ENCODE measurements around the gene RINL.

Gene RINL

DNA sequence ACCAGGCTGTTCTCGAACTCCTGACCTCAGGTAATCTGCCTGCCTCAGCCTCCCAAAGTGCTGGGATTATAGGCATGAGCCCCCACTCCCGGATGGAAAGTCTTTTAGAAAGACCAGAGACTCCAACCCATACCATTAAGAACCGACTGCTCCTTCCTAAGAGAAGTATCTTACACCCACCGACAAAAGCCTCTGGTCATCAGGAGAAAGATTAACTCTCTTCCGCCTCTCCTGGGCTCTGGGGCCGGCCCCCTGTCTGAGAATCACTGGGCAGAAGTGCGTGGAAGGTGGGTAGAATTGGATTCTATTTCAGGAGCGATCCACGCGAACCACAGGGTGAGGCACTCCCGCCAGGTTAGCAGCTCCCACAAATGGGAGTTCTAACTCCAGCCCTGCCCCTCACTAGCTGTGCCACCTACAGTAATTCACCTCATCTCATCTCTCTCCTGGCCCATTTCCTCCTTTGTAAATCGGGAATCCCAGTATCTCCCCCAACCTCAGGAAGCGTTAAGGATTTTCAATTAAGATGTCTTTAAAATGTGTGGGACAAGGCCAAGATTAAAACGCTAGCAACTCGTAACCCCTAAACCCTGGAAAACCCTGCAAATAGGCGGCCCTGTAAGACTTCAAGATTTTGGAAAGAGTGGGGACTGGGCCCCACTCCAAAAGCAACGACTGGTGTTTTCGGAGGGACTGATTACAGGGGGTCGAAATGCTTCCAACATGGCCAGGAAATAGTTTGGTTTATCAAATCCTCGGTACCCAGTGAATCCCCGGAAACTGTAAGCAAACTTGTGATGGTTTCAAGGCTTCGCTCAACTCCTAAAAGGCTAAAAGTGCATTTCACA, 29.6 kb downstream of the RINL start:
- DNase-seq = no peak

DNA sequence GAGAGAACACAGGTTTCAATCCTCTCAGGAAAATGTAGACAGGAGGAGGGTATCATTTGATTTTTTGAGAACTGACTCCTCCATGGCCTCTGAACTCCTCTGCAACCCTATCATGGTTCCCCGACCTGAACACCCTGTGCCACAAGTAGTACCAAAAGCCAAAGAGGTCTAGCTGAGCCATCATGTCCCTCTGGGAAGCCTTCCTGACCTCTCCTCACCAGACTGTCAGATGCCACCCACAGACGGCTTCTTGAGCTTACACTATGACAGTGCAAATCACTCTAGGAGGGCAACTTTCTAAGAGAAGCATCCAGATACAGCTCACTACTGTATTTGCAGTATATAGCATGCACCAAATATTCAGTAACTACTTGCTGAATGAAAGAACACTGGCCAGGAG, 32.0 kb downstream of the RINL start:
- DNase-seq = no peak

DNA sequence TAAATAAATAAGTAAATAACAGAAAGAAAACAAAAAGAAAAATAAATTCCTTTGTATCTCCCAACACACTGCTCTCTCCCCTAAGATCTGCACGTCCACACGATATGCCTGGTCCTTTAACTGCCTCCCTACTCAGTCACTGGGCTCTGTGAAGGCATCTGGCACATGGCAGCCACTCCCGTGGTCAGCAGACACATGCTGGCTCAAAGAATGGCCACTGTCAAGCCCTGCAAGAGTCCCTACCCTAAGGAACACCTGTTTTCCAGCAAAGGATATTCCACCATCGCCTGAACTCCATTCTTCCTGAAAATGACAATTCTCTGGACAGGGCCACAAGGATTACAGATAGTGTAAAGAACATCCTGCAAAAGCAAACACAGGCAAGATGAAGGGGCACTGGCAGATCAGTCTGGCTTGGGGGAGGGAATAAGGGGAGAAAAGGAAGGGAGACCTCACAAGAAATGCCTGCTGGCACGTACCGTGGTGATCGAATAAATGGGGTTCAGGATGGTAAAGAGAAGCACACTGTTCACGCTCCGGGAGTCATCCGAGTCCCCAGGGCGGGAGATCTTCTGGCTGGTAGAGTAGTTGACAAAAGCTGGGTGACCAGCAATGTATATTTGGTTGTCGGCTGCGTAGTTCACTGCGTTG, 32.6 kb downstream of the RINL start:
- no peak for DNase-seq

DNA sequence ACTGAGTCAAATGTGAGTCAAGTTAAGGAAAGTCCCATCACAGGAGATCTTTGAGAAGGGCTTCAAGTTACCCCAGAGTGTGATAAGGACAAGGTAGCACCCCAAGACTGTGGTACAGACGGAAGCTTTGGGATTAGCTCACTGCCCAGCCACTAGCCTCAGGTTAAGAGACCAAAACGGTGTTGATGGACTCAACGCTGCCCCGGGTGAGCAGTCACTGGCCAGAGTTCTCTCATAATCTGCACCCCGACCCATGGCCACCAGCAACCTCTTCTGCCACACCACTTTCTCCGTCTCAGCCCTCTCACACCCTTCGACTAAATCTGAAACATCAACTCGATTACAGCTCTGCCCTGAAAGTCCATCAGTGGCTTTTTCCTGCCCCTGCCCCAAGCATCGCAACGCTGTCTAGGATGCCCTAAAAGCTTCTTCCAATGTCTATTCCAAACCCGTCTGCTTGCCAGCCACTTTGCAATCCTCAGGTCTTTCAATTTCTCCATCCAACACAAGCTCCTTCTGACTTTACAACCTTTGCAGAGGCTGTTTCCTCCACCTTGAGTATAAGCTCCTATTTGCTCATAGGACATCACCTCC, 33.9 kb downstream of the RINL start:
- no peak for DNase-seq

DNA sequence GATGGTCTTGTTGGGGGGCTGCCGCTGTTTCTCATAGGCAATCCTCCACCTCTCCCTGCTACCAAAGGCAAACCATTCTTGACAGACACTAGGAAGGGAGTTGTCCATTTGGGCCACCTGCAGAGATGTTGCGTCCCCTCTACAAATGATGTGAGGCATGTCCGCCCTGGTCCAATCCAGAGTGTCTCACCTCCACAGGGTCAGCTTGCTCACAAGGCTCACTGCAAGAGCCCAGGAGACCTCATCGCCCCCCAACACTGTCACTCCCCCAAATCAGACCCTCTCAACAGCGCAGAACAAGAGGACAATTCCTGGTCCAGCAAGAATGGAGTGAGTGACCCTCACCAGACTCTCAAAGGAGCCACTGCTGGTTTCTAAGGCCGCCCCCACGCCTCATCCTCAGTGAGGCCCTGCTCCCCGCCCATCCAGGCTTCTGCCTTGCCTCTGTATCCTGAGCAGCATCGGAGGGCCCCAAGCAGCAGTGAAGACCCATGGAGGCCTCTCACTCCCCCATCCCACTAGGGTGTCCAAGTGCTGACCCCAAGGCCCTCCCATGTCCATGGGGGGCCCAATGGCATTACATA, 34.8 kb downstream of the RINL start:
- no peak for DNase-seq

DNA sequence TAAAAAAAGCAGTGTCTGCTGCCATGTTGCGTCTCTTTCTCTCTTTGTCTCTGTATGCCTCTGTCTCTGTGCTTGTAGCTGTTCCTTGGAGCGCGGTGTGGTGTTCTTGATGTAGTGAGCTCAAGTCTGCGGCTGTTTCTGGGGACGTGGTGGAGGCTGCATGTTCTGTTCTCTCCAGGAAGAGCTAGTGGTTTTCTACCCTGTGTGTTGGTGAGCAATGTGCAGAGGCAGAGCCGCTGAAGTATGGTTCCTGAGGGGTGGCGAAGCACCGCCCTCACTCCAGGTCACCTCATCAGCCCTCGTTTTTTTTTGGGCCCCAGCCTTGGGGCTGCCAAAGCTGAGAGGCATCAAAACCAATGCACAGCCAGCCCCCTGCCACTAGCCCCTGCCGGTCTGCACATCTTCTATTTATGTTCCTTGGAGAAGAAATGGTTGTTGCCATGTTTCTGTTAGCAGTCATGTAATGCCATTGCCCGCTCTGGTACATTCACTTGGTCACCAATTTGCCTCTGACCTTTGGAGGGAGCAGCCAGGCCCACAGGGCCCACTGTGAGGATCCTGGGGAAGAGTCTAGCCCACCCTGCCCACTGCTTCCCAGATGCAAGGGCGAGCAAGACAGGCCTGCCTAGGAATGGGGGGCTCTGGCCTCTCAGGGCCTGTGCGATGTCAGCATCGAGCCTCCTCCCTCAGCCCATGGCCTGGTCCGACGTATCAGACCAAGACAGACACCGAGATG, 35.5 kb downstream of the RINL start:
- peak; percentile 78 for DNase-seq

DNA sequence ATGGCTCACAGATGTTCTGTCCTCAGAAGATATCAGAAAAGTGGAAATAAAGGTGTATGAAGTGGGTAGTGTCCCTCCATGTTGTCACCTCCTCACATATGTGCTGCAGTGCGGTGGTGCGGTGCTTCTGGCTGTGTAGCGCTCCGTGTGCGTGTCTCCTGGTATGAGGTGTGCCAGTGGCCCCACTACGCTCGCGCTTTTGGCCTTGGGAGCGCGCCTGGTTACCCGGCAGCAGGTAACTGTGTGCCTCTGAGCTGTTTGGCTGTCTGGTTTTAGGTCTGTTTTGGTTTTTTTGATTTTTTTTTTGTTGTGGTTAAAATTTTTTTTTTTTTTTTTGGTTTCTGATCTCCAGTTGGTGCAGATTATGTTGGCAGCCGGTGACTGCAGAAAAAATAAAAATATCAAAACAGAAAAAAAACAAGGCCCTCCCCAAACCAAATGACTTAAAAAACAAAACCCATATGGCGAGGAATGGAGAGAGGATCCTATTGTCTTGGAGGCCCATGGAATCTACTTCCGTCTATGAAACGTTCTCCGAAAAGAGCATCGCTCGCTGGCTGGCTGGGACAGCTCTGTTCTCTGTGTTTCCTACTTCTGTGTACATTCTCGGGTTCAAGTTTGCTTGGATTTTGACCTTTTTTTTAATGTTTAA, 36.2 kb downstream of the RINL start:
- DNase-seq = peak; percentile 73

DNA sequence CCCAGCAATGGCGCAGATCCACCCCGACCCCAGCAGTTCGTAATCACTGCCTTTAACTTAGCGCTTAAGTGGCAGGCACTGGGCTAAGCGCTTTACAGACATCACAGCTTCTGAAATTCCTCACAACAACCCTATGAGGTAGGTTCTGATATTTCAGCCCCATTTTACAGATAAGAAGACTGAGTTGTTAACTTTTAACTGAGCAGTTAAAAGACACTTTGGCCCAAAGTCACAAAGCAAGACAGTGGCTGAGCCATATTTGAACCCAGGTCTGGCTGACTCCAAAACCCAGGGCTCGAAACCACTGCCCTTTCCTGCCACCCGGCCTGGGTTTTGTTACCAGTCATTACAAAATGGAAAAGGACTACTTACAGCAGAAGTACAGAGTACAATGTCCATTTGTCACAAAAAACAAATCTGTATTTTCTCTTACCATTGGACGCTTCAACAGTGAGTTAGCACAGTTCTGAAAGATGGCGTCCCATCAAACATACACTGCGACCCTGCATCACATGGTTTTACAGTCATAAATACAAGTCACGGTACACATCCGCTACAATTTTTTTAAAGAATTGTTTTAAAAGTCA, 36.8 kb downstream of the RINL start:
- DNase-seq = no peak

DNA sequence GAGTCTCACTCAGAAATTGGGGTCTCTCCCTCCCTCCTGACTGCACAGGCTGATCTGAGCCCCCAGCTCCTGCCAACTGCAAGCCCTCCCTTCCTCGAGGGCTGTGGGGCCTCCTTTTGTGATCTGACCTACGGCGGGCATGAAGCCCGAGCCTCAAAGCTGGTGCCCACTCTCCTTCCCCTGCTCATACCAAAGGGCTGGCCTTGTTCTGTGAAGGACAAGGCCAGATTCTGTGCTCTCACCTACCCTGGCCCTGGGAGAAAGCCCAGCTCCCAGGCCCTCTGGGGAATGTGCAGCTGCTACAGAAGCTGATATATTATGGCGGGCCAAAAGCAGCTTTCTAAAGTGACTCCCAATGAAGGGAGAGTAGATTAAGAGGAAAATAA, 37.5 kb downstream of the RINL start:
- DNase-seq = no peak

DNA sequence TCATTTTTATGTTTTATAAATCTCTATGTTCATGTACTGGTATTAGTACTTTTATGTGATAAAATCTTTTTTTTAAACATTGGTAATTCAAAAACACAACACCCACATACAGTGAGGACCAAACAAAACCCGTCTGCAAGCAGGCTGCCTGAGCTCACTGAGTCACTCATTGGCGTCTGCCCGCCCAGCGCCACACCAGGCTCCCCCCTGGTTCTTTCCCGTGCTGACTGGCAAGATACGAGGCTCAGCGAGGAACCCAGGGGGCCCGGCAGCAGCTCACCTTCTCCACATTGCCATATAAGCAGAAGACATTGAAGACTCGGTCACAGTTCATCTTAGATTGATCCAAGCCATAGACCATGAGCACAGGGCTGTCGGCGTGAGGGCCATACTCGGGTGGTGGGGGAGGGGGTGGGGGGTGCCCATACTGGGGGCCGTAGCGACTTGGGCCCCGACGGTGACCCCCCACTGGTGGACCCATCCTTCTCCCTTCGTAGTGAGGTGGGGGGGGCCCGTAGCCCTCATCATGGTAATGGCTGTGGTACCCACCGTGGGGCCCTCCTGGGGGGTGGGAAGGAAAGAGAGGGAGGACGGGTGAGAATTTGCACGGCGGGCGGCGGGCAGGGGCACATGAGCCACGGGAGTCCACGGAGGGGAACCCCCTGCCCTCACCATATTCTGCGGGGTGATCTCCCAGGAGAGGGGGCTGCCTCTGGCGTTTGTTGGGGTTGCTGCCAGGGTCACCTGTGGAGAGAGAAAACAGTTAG, 38.1 kb downstream of the RINL start:
- DNase-seq = no peak

DNA sequence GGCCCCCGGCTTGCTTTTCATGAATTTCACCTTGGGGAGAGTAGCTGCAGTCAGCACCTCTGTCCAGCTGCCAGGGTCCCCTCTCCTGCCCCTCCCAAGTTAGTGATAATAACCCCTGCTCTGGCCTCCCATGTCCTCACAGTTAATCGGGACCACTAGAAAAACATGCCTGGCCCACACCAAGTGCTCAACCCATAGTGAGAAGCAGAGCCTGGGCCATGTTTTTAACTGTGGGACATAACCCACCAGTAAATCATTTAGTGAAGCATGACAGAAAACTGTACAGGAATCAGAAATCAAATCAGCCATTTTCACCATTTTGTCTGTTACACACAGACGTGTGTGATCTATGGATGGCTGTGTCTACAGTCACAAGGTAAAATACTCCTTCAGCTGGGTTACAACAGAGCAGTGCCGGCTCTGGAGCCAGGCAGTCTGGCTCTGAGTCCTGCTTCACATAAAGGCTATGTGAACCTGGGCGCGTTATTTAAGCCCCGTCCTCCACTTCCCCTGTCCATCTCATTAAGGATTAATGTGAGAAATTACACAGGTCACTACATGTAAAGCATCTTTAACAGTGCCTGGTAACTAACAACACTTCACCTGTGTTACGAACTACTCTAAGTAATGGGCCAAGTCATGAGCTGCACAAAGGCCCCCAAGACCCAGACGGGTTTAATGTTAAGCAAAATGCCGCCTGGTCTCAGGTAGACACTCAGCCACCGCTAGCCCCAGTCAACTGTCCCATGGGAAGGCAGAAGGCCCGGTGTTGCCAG, 38.9 kb downstream of the RINL start:
- no peak for DNase-seq

DNA sequence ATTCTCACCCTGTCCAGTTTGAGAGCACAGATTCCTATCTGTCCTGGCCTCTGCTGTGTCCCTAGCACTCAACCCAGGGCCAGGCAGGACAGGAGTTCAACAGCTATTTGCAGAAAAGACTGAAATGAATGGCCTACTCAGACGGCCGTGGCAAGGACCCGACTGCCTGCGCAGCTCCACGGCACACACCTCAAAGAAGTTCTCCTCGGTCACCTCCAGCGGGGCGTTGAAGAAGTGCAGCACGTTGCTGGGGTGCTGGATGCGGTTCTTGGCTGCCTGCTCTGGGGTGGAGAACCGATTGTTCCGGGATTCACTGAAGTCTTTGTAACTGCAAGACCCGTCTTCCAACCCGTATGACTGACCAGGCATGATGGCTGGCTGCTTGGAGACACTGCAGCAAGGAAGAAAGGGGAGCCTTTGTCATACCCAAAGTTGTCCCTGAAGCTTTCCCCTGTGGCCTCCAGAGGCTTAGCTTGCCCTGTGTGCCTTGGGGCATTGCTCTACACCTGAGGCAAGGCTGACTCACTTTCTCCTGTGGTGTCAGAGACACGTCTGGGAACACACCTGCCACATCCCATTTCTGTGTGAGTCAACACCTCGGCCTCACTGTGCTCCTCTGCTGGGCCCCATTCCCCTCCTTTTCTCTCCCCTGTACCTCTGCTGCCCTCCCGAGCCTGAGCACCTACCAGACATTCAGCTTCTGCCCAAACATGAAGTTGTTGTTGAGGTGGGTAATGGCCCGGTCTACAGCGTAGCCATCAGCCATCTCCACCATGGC, 39.7 kb downstream of the RINL start:
- no peak for DNase-seq

DNA sequence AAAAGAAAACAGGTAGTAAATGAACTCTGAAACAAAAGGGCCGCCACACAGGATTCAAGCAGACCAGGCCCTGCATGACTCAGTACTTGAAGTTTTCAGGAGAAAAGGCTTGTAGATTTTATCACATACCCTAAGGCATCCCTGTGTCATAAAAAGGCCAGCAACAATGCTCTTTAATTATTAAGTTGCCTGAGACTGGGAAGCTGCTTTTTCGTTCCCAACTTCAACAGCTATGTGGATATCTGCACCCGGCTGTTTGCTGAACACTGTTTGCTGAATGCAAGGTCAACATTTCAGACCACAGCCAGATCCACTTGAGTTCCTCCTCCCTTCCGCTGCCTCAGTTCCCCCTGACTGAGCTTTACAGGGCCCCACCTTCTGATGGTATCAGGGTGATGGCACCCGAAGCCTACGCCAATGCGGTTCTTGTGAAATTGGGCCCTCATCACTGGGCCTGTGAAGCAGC, 40.4 kb downstream of the RINL start:
- no peak for DNase-seq

DNA sequence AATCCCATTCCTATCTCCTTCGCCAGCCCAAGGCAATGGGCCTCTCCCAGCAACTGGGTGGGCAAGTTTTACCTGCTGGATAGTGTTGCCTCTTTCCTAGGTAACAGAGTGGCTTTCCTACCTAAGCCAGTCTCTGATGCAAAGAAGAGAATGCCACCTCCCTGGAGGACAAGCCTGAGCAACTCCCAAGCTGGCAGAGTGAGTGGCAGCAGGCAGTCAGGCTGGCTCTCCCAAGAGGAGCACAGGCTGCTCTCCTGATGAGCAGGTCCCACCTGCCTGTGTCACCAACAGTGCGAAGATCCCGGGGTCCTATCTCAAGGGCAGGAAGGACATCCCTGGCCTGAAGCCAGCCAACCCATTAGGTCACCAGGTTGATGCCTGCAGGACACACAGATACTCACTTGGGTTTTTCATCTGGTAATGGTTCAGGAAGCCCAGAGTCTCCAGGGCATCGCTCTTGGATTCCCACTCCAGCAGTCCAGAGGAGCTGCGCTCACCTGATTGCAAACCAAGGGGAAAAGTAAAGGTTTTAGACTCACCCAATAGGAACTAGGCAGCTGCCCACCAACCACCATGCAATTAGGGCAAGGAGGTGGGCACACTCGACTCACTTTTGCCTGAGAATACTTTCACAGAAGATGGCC, 41.0 kb downstream of the RINL start:
- DNase-seq = no peak

DNA sequence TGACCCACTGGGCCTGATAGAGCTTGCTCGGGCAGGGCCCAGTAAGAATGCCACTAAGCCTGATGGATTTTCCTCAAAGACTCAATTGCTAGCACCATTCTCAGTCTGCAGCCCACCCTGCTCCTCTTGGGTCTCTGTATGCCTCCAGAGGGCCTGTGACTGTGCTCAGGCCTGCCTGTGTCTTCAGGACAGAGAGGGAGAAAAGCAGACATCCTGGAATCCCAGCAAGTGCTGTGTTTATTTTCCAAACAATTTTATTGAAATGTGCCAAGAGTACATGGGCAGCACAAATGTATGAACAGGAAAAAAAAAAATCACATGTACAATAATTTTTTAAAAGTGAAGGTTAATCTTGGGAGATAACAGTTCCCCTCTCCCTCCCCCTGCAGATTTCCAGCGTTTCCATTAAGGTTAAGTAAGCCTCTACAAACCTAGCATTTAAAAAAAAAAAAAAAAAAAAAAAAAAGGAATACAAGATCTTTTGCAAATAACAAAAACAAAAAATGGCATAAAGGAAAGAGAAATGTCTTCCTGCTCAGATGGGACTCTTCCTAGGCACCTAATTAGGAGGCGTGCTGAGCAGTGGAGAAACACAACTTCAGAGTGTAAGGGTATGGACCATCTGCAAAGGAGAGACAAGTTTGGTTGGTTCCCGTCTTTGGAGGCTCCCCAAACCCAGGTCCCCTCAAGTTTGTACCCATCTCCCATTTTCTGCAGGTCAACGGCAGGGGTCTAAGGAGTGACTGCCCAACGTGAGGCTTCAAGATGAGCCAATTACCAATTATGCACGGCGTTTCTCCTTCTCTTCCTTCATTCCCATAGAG, 41.7 kb downstream of the RINL start:
- DNase-seq = no peak

DNA sequence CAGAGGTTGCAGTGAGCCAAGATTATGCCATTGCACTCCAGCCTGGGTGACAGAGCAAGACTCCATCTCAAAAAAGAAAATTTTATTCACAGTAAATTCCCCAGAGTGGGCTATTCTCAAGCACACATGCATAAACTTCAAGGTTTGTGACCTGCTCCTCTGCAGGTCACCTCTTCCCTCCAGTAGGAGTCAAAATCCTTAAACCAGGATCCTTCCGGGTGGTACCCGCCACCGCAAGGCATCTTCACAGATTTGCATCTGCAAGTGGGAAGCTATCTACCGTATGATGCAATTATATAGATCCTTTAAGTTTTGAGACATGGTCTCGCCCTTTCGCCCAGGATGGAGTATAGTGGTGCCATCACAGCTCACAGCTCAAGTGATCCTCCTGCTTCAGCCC, 43.5 kb downstream of the RINL start:
- no peak for DNase-seq

DNA sequence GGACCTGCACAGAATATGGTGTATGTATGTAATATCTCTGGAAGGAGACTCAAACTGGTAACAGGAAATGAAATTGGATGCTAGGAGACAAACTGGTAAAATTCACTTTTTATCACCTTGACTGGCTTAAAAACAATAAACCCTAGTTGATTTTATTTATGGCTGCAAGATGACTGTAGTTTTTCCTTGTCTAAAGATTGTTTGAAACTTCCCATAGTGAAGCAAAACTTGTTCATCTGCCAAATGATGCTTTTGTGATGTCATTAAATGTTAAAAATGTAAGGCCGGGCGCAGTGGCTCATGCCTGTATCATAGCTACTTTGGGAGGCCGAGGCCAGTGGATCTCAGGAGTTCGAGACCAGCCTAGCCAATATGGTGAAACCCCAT, 44.0 kb downstream of the RINL start:
- no peak for DNase-seq

DNA sequence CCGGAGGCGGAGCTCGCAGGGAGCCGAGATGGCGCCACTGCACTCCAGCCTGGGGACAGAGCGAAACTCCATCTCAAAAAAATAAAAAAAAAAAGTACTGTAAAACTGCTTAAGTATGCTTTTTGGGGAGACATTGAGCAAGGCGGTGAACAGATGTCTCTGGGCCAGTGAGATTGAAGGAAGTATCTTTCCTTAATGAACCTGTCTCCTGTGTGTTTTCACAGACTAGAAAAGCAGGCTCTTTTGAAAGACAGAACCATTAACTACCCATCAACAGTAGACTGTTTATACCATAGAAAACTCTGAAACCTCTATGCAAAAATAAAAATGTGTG, 45.0 kb downstream of the RINL start:
- DNase-seq = no peak
